ENCODE measurements around the gene GNL1. TPM values are rescaled to one million over a fixed set of nuclear protein-coding genes. Genes with fewer than 3 reads are reported as not detected.

GNL1 gene
- total and polyA plus RNA-seq, 9 of the 15 experiments (the other 6 are each of a cell fraction or from before 2014, with no cell fraction given) = 0.73 to 112 (median 58.0) TPM

- TF ChIP-seq CREB1 (IDR thresholded peaks at IDR 0.05) (no peak), CREB1 (CRISPR knock-in tag; IDR thresholded peaks at IDR 0.05) (peak; percentile 63; the same call in 1 of the 2 replicates), TEAD1 (CRISPR knock-in tag; IDR thresholded peaks at IDR 0.05) (peak in 1 of 2 experiments; percentile 48; a peak in 1 of 4 replicates), ZNF407 (IDR thresholded peaks at IDR 0.05; ENCODE audit: low read depth) (no peak), GATAD2A (IDR thresholded peaks at IDR 0.05) (no peak), NONO (IDR thresholded peaks at IDR 0.05; ENCODE audit: low read depth in 2 of 2, low read length in 1 of 2) (0 out of 4 replicates have a peak, but pooled peaks of 1 of the 2 experiments have one; percentile 72), RREB1 (CRISPR knock-in tag; IDR thresholded peaks at IDR 0.05) (0 out of 2 replicates have a peak, but pooled peaks have one; percentile 30), E2F8 (IDR thresholded peaks at IDR 0.05; ENCODE audit: low read depth, partially characterized antibody) (peak; percentile 49), SMARCC2 (IDR thresholded peaks at IDR 0.05; ENCODE audit: low read depth) (no peak)
Observed at GRCh38 chr6:30541515-30542403, 14.5 kb downstream of the GNL1 start (continued).

Measured in K562 (cell line).